Effector memory CD4-positive, alpha-beta T cell (primary cell): ENCODE measurements around the gene LAMA1.
"Not testable (repeated sequence)": the region's sequence is repeated elsewhere in the genome, so short reads cannot be mapped to it uniquely, and the experiment has no call there.

ENCODE experiments used
- DNase-seq, 3 donors: peaks; one replicate each; pipeline ENCODE4 v3.0.0-alpha.2; 2020
- H3K27ac ChIP-seq: 2 replicates; pipeline ENCODE4 v1.7.0; 2013; ENCODE audit warnings: mild to moderate bottlenecking, low read length, moderate library complexity; ENCODE audit not compliant: insufficient read depth, poor library complexity, severe bottlenecking
- H3K27me3 ChIP-seq: replicated peaks from 2 replicates; pipeline ENCODE4 v1.7.0; 2013; ENCODE audit warnings: mild to moderate bottlenecking, low read length; ENCODE audit not compliant: insufficient read depth, control insufficient read depth, poor library complexity, severe bottlenecking
- H3K36me3 ChIP-seq: 2 replicates; pipeline ENCODE4 v1.7.0; 2013; ENCODE audit warnings: mild to moderate bottlenecking, low read length, moderate library complexity; ENCODE audit not compliant: control insufficient read depth, insufficient read depth
- H3K4me1 ChIP-seq: 2 replicates; pipeline ENCODE4 v1.7.0; 2013; ENCODE audit warnings: low read length, mild to moderate bottlenecking; ENCODE audit not compliant: control insufficient read depth, insufficient read depth, poor library complexity, severe bottlenecking
- H3K4me3 ChIP-seq: 2 replicates; pipeline ENCODE4 v1.7.0; 2013; ENCODE audit warnings: low read length, low read depth, mild to moderate bottlenecking; ENCODE audit not compliant: insufficient read depth, poor library complexity, severe bottlenecking
- H3K9me3 ChIP-seq: 2 replicates; pipeline ENCODE4 v1.7.0; 2013; ENCODE audit warnings: mild to moderate bottlenecking, low read length, moderate library complexity; ENCODE audit not compliant: control insufficient read depth

The LAMA1 gene

DNA sequence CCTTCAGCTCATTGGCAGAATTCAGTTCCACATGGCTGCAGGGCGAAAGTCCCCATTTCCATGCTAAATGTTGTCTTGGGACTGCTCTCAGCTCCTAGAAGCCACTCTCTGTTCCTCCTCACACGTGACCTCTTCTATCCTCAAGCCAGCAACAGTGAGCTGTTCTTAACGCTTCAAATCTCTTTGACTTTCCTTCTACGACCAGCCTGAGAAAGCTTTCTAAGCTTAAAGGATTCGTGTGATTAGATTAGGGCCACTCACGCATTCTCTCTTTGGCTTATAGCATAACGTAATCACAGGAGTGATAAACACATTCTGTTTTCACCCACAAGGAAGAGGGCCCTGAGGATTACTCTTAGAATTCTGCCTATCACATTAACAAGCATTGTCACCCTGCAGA lies 29.8 kb upstream of the LAMA1 start:
- Histone ChIP-seq H3K4me1 (no peaks in the 10 kb centered on the region), H3K4me3 (no peak overlapping the region), H3K27ac (no peak overlapping the region), H3K36me3 (no peaks in the 10 kb centered on the region), H3K9me3 (no peaks in the 10 kb centered on the region), H3K27me3 (no peaks in the 10 kb centered on the region)
- DNase-seq: no peak

- Histone ChIP-seq H3K27ac (no peak overlapping the region), H3K9me3 (no peaks in the 10 kb centered on the region)
- no peak for DNase-seq
Observed at GRCh38 chr18:7146067-7146466, 28.5 kb upstream of the LAMA1 start.

DNA sequence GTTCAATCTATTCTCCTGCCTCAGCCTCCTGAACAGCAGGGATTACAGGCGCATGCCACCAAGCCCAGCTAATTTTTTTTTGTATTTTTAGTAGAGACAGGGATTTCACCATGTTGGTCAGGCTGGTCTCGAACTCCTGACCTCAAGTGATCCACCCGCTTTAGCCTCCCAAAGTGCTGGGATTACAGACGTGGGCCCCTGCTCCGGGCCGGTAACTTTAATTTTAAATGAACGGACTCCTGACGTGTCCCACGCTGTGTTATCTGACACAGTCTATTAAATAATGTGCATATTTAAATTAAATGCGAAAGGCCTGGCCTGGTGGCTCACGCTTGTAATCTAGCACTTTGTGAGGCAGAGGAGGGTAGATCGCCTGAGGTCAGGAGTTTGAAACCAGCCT lies 27.3 kb upstream of the LAMA1 start:
- not testable (repeated sequence) for H3K27me3 ChIP-seq, DNase-seq, H3K4me1 ChIP-seq, H3K36me3 ChIP-seq, H3K4me3 ChIP-seq, H3K9me3 ChIP-seq, H3K27ac ChIP-seq

More at GRCh38 chr18:7146067-7146466, 28.5 kb upstream of the LAMA1 start:
- H3K4me1 ChIP-seq: no peaks in the 10 kb centered on the region
- H3K27me3 ChIP-seq: no peaks in the 10 kb centered on the region
- H3K36me3 ChIP-seq: no peaks in the 10 kb centered on the region
- no peak overlapping the region for H3K4me3 ChIP-seq

- H3K27ac ChIP-seq: no peak overlapping the region
- H3K27me3 ChIP-seq: no peaks in the 10 kb centered on the region
- no peaks in the 10 kb centered on the region for H3K4me1 ChIP-seq
- H3K36me3 ChIP-seq: no peaks in the 10 kb centered on the region
- no peaks in the 10 kb centered on the region for H3K9me3 ChIP-seq
- DNase-seq: no peak
- H3K4me3 ChIP-seq: no peak overlapping the region
Observed at GRCh38 chr18:7141287-7141686, 23.7 kb upstream of the LAMA1 start.

- Histone ChIP-seq H3K9me3 (no peaks in the 10 kb centered on the region), H3K36me3 (no peaks in the 10 kb centered on the region), H3K4me1 (no peaks in the 10 kb centered on the region), H3K27ac (no peak overlapping the region), H3K4me3 (no peak overlapping the region), H3K27me3 (no peaks in the 10 kb centered on the region)
- no peak for DNase-seq
Observed at GRCh38 chr18:7139409-7139808, 21.8 kb upstream of the LAMA1 start.

DNA sequence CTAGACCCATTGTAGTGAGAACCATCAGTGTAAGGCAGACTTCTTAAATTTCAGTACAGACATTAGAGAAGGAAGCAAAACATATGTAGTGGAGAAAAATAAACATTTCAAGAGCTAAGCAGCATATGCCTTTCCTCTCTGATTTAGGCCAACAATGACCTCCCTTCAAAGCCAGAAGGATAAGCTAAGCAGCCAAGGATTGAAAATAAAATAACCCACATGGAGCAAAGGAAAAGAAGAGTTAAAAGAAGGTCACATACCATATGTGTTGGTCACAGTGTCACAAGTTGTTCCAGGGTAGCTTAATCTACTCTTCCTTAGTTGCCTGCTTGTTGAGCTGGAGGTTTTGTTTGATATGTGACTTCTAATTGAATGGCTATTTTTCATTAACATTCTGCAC lies 15.6 kb upstream of the LAMA1 start:
- H3K9me3 ChIP-seq: no peaks in the 10 kb centered on the region
- H3K36me3 ChIP-seq: no peaks in the 10 kb centered on the region
- DNase-seq: no peak
- no peak overlapping the region for H3K27ac ChIP-seq
- no peak overlapping the region for H3K4me3 ChIP-seq
- no peaks in the 10 kb centered on the region for H3K27me3 ChIP-seq
- H3K4me1 ChIP-seq: no peaks in the 10 kb centered on the region

- Histone ChIP-seq H3K4me1 (no peaks in the 10 kb centered on the region), H3K9me3 (no peaks in the 10 kb centered on the region), H3K4me3 (no peak overlapping the region), H3K27me3 (no peaks in the 10 kb centered on the region), H3K27ac (no peak overlapping the region), H3K36me3 (no peaks in the 10 kb centered on the region)
- no peak for DNase-seq
Observed at GRCh38 chr18:7132356-7133150, 15.0 kb upstream of the LAMA1 start.

GRCh38 chr18:7122376-7122775 lies 4.8 kb upstream of the LAMA1 start:
- Histone ChIP-seq H3K36me3 (no peaks in the 10 kb centered on the region), H3K27me3 (no peaks in the 10 kb centered on the region), H3K9me3 (no peaks in the 10 kb centered on the region), H3K27ac (no peak overlapping the region), H3K4me3 (no peak overlapping the region), H3K4me1 (no peaks in the 10 kb centered on the region)
- no peak for DNase-seq

- no peak for DNase-seq
- Histone ChIP-seq H3K9me3 (no peaks in the 10 kb centered on the region), H3K4me1 (no peaks in the 10 kb centered on the region), H3K36me3 (no peaks in the 10 kb centered on the region), H3K27me3 (peaks cover 3% of the 10 kb centered on the region), H3K4me3 (no peak overlapping the region), H3K27ac (no peak overlapping the region)
Observed at GRCh38 chr18:7116792-7117389, 706 bp downstream of the LAMA1 start.

DNA sequence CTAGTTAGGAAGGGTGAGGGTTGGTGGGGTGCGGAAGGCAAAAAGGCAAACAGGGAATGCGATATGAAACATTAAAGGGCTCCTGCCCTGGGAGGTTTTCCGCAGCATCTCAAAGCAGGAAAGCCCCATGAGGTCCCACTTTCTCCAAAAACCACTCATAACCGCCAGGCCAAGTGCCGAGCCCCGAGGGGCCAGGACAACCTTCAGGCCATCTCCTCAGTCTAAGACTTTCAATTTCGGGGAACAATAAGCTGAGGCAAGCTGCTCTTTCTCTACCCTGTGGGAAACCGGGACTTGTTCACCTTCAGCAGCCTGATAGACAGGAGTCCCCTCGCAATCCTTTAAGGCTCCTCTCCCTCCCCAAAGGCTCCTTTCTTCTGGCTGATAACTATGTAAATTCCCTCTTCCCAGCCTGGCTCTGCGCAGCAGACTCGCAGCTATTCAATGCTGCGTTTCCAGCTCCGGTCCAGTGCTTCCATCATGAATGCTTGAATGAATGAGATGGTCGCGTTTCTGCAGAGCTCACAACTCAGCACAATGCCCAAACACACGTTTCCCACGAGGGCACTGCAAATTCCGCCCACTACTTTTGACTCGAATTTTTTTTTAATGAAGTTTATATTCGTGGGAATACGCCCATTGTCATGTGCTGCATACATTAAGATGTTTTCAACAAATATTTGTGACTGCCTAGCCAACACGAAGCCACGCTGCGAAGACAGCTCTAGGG lies 1.4 kb downstream of the LAMA1 start:
- Histone ChIP-seq H3K9me3 (no peaks in the 10 kb centered on the region), H3K27ac (no peak overlapping the region), H3K4me3 (no peak overlapping the region), H3K4me1 (no peaks in the 10 kb centered on the region), H3K36me3 (no peaks in the 10 kb centered on the region), H3K27me3 (peaks cover 3% of the 10 kb centered on the region)
- DNase-seq: no peak
